ENCODE measurements around the gene FUOM. TPM values are rescaled to one million over a fixed set of nuclear protein-coding genes. Genes with fewer than 3 reads are reported as not detected.

Gene FUOM
- total and polyA plus RNA-seq, 2 of the 4 experiments (the other 2 are of a cell fraction), result 26.3 to 52.8 TPM

DNA sequence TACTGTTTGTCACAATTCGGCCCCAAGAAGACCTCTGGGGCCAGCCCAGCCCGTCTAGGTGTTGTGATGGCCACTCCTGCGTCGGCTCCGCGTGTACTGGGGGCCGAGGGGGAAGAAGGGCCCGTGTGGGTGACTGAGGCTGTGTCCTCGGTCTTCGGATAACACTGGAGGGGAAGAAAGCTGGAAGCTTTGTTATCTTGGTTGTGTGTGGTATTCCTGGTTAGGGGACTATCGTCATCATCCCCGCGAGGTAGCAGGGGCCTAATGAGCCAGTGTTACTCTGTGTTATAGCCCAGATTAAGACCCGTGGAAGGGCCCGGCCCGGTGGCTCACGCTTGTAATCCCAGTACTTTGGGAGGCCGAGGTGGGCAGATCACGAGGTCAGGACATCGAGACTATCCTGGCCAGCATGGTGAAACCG is 37.0 kb upstream of the FUOM start:
- H3K4me1 ChIP-seq (ENCODE audit: control insufficient read depth, insufficient read depth, low read length), result peaks cover 4% of the 10 kb centered on the region; the same call in 1 of the 2 replicates
- no peak overlapping the region for H3K18ac ChIP-seq (ENCODE audit: low read depth, low read length)
- H2BK15ac ChIP-seq (ENCODE audit: low read depth, low read length), result no peak overlapping the region
- peak overlapping the region; percentile 96 for H2AK9ac ChIP-seq (replicated peaks; ENCODE audit: low read depth, low read length, poor library complexity)
- no TSS peak for BruUV-seq (replicated peaks)
- peak overlapping the region; percentile 86 for H3K56ac ChIP-seq (ENCODE audit: extremely low read depth, insufficient read depth, low read length)
- no peaks in the 10 kb centered on the region for H4K20me1 ChIP-seq (ENCODE audit: insufficient read depth, low read length)
- ChIA-PET POLR2A (ENCODE audit: unreplicated experiment) (no interaction called here), CTCF (no interaction called here)
- H2AK5ac ChIP-seq (ENCODE audit: low read depth, low read length), result peak overlapping the region; percentile 82; the same call in 1 of the 2 replicates
- H3K9ac ChIP-seq (ENCODE audit: low read depth, low read length), result peak overlapping the region; percentile 85
- intact Hi-C loops (cut with micrococcal nuclease), result no loop called here
- H3K4me3 ChIP-seq (ENCODE audit: insufficient read depth, low read depth, low read length), result peak overlapping the region; percentile 97
- DNase-seq (no peak), ATAC-seq (ENCODE audit: low read depth) (no peak)
- H3K4ac ChIP-seq (ENCODE audit: low read depth, low read length), result peak overlapping the region; percentile 78
- peak overlapping the region; percentile 81 for H3K27ac ChIP-seq (ENCODE audit: insufficient read depth, low read length)
- peak overlapping the region; percentile 100 for H3K4me2 ChIP-seq (ENCODE audit: low read depth, low read length)
- peaks cover 26% of the 10 kb centered on the region for H3K36me3 ChIP-seq (ENCODE audit: control insufficient read depth, insufficient read depth, low read length)
- in situ Hi-C loops (cut with MboI; ENCODE audit: low sequenced_read_pairs), result no loop called here
- H3K9me3 ChIP-seq (ENCODE audit: control insufficient read depth, insufficient read depth, low read length), result no peaks in the 10 kb centered on the region
- peak overlapping the region; percentile 82 for H2BK5ac ChIP-seq (ENCODE audit: low read depth, low read length, poor library complexity, severe bottlenecking)
- peak overlapping the region; percentile 94 for H2AFZ ChIP-seq (replicated peaks; ENCODE audit: low read length, poor library complexity)
- H3K9me1 ChIP-seq (ENCODE audit: insufficient read depth, low read length), result peaks cover 9% of the 10 kb centered on the region; the same call in 1 of the 2 replicates
- peak overlapping the region; percentile 88 to 91 for H4K8ac ChIP-seq (ENCODE audit: low read depth in 2 of 2, low read length in 2 of 2)
- peak overlapping the region; percentile 89 for H3K14ac ChIP-seq (replicated peaks; ENCODE audit: low read depth, low read length)
- TF ChIP-seq MAZ (IDR thresholded peaks at IDR 0.05; ENCODE audit: borderline replicate concordance, low read depth, low read length), result no peak
- no peak for TF ChIP-seq FOS (IDR thresholded peaks at IDR 0.05; ENCODE audit: low read depth, low read length)
- no peak for TF ChIP-seq POLR2A (IDR thresholded peaks at IDR 0.05; ENCODE audit: low read depth, low read length)
- TF ChIP-seq MAFK (IDR thresholded peaks at IDR 0.05; ENCODE audit: low read depth, low read length), result no peak
- no peak for TF ChIP-seq NFE2L2 (IDR thresholded peaks at IDR 0.05; ENCODE audit: low read depth, low read length)
- no peak for TF ChIP-seq MXI1 (IDR thresholded peaks at IDR 0.05; ENCODE audit: borderline replicate concordance, low read depth, low read length)
- 61% methylated on average over 11 of the region's 21 CpGs; no CpG with 5 or more reads in 1 of the 2 experiments for WGBS, 2 experiments (ENCODE audit: extremely low coverage in 2 of 2, insufficient read length in 1 of 2)
- peak overlapping the region; percentile 89 for H3K23ac ChIP-seq (ENCODE audit: low read depth, low read length)
- dilution Hi-C loops (cut with HindIII; ENCODE audit: low sequenced_read_pairs, unreplicated experiment), result no loop called here
- H2BK120ac ChIP-seq (ENCODE audit: low read depth, low read length), result 0 out of 2 replicates have a peak overlapping the region, but pooled peaks have one; percentile 16
- peaks cover 31 to 44% of the 10 kb centered on the region in 2 experiments for H3K79me1 ChIP-seq (ENCODE audit: low read depth in 1 of 2, low read length in 2 of 2)
- H2BK20ac ChIP-seq (ENCODE audit: low read depth, low read length), result no peak overlapping the region
- H4K5ac ChIP-seq (ENCODE audit: low read depth, low read length), result peak overlapping the region; percentile 77
- peak overlapping the region; percentile 85 for H4K91ac ChIP-seq (ENCODE audit: insufficient read depth, low read depth, low read length)
- no peaks in the 10 kb centered on the region for H3K27me3 ChIP-seq (ENCODE audit: control insufficient read depth, insufficient read depth, low read length)
